Muscle of arm (tissue), 12 donors: ENCODE measurements around the gene TRAF7. TPM values are rescaled to one million over a fixed set of nuclear protein-coding genes. Genes with fewer than 3 reads are reported as not detected.
"Not testable (repeated sequence)": the region's sequence is repeated elsewhere in the genome, so short reads cannot be mapped to it uniquely, and the experiment has no call there.

Source experiments
- DNase-seq: peaks from one replicate; pipeline ENCODE4 v3.0.0-alpha.2; 2013
- polyA plus RNA-seq, 12 donors: library from polyadenylated mRNA; unstranded; fragments of 120-200 nt; gene quantifications; one replicate each; pipeline ENCODE4 v1.2.1, GENCODE V29; 2013; ENCODE audit not compliant: insufficient read length in 12 of 12

TRAF7 gene
- polyA plus RNA-seq, 12 donors, result 28.9 to 60.7 (median 45.0) TPM; not detected in 1

DNA sequence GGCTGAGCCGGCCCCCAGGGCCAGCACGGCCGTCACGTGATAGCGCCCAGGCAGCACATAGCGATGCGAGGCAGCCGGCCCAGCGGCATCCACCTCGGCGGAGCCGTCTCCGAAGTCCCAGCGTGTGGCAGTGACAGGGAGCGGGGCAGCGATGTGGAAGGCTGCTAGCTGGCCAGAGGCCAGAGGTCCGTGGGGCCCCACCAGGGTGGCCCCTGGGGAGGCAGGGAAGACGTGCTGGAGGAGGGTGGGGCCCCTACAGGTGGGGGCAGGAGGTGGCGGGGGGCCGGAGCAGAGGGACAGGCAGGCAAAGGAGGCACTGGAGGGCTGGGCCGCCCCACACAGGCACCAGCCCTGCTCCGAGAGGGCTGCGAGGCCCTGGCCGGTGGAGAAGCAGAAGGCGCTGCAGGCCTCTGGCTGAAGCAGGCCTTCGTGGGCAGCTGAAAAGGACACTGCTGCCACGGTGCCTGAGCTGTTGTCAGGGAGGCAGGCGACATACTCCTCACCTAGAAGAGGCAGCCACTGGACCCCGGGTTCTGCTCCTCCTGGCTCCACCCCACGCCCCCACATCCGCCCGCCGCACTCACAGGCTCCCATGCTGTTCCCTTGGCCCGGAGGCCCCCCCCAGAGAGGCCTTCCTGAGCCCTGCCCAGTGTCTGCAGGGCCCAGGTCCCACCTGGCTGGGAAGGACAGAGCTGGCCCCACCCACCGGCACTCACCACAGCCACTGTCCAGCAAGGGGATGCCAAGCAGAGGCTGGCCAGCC, 37.4 kb upstream of the TRAF7 start:
- DNase-seq, result not testable (repeated sequence)

DNA sequence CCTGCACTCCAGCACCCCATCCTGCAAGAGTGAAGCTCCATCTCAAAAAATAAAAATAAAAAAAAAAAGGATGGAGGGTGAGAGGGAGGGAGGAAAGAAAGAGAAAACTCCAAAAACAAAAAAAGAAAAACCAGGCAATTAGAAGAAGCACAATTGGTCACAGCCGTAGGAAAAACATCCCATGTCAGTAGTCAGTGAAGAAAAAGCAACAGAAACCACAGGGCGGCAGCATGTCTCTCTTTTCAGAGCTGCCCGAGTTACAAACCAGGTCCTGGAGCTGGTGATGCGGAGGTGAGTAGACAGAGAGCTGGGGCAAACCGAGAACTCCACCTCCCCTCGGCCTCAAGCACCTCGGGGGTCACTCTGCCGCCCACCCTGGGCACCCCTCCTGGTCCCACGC, 34.3 kb upstream of the TRAF7 start:
- peak; percentile 37 for DNase-seq

DNA sequence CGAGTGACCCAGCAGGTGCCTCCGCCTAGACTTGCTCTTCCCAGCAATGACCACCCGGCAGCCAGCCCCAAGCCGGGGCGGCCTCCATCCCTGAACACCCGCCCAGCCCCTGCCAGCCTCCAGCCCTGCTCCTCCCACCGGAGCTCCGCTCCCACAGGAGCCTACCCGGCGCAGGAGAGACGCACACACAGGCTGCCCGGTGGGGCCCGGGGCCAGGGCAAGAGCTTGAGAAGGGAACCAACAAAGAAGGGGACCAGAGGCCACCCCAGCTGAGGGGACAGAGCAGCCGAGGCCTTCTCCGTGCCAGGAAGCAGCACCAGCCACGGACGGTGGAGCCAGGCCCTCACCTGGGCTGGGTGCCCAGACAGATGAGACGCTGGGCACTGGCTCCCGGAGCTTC, 33.7 kb upstream of the TRAF7 start:
- DNase-seq, result no peak

DNA sequence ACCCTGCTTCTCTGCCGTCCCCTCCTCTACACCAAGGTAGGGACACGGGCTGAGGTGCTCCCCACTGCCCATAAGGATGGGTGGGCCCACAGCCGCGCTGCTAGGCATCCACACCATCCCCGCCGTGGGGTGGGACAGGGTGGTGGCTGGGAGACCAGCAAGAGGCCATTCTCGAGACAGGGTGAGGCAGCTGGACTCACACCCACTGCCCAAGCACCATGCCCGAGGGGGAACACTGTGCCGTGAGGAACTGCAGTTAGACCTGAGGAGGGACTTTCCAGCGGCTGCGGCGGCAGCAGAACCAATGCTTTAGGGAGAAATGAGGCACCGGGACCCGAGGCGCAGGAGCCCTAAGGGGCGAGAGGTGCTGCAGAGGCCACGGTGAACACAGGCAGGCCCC, 33.2 kb upstream of the TRAF7 start:
- DNase-seq, result no peak

DNA sequence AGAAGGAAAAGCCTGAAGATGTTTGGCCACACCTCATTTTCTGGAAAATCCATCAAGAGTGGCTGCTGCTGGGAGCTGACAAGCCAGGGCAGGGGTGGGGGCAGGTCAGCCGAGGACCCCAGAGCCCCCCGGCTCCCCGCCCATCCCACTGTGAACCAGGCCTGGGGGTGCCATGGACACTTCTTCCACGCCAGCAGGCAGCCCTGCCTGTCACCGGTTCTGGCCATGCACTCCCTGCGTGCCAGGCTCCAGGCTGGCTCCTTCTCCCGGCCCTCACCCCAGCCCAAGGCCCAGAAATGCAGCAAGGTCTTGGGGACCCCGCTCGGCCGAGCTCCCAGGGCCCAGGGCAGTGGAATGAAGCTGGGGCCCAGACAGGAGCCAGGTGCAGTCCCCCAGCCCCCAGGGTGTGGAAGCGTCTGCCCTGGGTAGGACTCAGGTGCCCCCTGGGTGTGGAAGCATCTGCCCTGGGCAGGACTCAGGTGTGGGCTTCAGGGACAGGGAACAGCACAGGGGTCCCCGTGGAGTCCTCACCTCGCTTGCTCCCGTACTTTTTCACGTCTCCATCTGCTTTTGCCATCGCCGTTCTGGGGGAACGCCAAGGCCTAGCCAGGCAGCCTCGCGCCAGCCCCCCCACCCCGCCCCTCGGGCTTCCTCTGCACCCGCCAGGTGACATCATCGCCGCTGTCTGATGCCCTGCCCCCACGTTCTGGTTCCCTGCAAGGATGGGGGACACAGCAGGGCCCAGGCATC, 32.5 kb upstream of the TRAF7 start:
- DNase-seq, result not testable (repeated sequence)

DNA sequence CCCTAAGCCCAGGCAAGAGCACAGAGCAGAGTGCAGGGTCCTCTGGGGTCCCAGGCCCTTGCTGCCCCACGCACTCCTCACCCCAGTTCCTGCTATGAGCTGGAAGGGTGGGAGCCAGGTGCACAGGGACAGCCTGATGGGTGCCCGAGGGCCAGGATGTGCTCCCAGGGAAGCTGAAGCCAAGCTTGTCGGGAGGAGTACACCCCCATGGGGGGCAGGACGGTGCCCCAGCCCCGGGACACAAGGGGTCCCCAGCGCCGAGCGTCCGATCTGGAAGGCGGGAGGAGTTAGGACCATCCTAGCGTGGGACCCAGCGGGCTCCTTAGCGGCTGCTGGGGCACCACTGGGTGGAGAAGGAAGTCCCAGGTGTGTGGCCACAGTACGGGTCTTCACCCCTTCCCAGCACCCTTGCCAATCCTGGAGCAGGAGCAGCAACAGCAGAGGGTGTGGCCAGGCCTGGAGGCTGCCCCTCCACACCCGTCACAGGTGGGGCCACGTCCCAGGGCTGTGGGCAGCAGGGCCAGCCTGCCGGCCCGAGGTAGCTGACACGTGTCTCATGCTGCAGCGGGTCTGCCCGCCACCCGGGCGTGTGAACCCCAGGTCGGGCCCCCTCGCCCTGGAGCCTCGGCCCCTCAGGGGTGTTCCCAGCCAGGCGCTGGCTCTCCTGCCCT, 31.7 kb upstream of the TRAF7 start:
- DNase-seq, result not testable (repeated sequence)

DNA sequence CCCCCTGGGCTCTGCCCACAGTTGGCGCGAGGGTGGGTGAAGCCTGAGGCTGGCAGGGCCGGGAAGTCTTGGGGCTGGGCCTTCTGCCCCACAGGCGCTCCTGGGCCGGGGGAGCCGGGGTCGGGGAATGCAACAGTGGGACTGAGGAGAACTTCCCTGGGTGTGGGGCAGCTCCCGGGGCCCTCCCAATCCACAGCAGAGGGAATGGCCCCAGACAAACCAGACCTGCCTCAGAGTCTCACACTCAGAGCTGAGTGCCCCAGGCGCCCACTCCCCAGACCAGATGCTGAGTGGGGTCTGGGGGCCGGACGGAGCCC, 31.2 kb upstream of the TRAF7 start:
- not testable (repeated sequence) for DNase-seq

DNA sequence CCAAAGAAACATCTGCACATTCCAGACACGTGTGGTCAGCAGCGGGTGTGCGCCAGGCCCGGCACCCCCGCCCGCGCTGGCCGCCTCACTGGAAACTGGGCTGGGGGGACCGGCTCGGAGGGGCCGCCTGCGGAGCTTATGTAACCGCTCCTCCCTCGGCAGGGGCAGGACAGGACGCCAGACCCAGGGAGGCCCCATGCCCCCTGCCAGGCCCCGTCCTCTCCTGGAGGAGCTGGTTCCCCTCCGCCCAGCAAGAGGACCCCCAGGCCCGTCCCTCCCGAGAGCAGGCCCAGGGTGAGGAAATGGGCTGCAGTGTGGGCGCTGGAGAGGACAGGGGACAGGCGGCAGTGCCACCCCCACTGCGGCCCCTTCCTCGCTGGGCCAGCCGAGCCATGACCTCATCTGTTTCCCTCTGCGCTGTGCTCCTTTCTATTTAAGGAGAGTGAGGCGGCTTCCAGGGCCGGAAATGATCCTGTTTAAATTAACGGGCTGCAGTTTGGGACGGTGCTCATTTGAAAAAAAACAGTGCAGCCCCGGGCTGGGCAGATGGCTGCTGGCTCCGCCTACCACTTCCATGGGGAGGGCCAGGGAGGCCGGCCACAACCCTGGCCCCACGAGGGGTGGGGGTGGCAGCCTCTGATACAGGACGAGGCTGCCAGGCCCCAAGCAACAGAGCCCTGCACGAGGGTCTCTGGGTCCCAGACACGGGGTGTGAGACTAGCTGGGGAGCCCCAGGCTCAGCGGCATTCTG, 30.7 kb upstream of the TRAF7 start:
- DNase-seq, result peak; percentile 80

DNA sequence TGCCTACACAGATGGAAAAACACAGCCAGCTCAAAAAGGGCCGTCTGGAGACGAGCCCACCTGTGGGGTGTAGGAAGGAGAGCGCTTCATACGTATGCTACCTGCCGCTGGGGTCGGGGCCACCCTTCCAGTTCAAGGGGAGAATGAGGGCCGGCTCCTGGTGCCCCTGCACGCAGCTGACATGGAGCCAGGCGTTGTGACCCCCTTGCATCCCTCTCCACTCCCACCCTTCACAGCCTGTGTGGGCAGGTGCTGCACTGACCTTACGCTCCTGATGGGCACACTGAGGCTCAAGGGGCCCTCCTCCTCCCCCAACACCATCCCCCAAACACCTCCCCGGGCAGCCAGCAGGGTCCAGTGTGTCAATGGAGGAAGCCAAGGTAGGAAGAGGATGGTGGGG, 30.0 kb upstream of the TRAF7 start:
- not testable (repeated sequence) for DNase-seq

DNA sequence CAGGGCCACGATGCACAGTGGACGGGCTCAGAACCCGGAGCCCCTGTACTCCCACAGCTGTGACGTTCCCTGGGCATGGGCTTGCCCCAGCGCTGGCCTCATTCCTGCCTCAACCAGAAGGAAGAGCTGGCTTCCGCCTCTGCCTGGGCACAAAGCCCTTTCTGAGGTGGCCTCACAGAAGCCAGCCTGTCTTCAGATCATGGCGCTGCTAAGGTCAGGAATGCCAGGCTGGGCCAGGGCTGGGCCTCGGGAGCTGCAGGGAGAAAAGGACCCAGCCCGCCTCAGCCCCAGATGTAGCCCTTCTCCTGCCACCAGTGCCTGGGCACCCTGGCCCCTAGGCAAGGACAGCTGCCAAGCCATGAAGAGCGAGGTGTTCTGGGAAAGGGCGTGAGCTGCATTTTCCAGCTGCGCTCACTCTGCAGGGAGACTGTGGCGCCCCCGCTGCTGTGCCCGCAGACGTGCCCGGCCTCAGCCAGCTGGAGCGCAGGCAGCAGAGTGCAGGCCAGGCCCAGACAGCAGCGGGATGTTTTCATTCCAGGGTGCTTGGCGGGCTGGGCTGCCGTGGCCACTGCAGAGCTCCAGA, 29.3 kb upstream of the TRAF7 start:
- not testable (repeated sequence) for DNase-seq

DNA sequence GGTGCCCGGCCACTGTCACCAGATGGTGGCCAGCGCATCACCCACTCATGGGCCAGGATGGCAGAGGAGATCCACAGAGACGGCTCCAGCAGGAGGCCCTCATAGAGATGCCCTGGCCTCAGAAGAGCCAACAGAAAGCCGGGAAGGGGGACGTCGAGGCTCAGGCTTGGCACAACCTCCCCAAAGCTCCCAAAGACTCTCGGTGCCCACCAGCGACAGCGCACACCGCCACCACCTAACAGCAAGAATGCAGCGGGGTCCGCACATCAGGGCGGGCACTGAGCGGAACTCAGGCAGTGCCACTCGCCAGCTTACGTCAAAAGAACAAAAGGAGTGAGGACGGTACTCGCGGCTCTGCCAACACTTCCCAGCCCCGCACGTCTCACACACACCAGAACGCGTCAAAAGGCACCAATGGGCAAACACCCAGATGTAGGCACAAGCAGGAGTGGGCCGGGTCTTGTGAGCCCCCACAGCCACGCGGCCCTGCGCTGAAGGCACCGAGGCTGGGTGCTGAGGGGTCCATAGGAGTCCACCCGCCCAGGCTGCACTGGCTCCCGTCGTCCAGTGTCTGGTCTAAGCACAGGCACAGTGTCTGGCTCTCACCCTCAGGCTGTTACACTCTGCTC, 28.5 kb upstream of the TRAF7 start:
- DNase-seq, result not testable (repeated sequence)

DNA sequence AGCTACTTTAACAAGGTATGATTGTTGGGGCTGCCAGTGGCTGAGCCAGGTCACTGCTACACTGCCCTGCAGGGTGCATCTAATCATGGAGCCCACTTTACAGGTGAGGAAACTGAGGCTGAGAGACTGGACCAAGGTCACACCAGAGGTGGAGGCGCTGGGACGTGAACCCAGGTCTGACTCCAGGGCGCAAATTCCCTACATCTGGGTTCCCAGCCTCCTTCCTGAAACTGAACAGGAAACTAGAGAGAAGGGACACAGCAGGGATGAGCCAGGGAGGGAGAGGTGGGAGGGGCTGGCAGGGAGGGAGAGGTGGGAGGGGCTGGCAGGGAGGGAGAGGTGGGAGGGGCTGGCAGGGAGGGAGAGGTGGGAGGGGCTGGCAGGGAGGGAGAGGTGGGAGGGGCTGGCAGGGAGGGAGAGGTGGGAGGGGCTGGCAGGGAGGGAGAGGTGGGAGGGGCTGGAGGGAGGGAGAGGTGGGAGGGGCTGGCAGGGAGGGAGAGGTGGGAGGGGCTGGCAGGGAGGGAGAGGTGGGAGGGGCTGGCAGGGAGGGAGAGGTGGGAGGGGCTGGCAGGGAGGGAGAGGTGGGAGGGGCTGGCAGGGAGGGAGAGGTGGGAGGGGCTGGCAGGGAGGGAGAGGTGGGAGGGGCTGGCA, 27.8 kb upstream of the TRAF7 start:
- DNase-seq, result not testable (repeated sequence)

DNA sequence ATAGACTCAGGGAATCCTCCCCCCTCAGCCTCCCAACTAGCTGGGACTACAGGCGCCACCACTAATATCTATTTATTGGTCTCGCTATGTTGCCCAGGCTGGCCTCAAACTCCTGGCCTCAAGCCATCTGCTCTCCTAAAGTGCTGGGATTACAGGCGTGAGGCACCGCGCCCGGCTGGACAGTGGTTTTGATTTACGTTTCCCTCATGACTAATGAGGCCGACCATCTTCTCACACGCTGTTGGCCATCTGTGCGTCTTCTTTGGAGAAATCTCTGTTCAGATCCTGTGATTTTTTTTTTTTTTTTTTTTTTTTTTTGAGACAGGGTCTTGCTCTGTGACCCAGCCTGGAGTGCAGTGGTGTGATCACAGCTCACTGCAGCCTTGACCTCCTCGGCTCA, 26.3 kb upstream of the TRAF7 start:
- not testable (repeated sequence) for DNase-seq

DNA sequence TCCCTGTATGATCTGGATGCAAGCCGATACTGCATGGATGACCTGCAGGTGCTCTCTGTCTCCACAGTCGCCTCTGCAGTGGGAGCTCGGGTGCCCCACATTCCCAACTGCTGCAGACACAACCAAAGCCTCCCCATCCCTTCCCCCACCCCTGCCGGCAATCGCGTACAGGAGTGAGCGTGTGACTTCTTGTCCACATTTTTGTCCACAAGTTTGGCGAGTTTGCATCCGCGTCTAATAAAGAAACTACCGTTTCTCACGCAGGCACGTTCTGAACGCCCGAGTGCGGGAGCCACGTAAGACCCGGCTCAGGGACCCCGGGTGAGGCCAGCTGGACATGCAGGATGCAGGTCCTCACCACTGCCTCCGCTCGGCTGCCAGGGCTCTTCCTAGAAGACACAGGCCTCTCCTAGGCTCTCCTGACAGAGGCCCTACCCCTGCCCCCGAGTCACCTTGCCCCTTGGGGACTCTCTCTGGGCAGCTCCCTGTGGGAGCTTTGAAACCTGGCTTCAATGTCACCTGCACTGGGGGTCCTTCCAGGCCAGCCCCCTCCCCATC, 25.6 kb upstream of the TRAF7 start:
- not testable (repeated sequence) for DNase-seq

DNA sequence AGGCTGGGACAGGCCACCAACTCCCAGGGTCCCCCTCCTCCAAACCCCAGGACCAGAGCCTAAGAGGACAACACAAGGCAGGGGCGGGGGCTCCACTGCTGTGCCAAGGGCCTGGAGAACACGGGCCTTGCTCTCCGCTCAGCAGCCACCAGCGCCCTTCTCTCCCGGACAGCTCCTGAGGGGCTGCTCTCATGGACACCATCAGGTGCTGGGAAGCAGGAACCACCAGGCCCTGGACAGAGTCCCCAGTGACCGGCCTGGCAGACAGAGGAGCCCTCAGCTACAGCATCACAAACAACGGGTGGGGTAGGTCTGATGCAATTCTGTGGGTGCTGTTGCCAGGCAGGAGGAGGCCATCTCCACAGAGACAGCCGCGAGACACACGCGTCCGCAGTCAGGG, 21.8 kb upstream of the TRAF7 start:
- DNase-seq, result not testable (repeated sequence)

DNA sequence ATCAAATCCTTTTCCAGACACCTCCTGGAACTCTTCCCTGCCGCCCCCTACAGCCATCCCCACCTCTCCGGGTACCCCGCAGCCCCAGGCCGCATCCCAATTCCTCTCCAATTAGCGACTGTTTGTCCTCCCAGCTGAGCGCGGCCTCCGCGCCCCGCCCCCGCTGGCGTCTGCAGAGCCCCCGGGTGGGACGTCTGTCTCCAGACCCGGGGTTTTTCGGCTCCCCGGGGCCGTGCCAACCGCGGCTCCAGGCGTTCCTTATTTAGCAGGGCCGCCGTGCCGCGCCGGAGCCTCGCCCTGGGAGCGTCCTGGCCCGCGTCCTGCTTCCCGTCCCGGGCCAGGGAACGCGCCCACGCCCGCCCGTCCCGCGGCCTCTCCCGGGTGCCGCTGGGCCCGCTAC, 20.5 kb upstream of the TRAF7 start:
- DNase-seq, result not testable (repeated sequence)

DNA sequence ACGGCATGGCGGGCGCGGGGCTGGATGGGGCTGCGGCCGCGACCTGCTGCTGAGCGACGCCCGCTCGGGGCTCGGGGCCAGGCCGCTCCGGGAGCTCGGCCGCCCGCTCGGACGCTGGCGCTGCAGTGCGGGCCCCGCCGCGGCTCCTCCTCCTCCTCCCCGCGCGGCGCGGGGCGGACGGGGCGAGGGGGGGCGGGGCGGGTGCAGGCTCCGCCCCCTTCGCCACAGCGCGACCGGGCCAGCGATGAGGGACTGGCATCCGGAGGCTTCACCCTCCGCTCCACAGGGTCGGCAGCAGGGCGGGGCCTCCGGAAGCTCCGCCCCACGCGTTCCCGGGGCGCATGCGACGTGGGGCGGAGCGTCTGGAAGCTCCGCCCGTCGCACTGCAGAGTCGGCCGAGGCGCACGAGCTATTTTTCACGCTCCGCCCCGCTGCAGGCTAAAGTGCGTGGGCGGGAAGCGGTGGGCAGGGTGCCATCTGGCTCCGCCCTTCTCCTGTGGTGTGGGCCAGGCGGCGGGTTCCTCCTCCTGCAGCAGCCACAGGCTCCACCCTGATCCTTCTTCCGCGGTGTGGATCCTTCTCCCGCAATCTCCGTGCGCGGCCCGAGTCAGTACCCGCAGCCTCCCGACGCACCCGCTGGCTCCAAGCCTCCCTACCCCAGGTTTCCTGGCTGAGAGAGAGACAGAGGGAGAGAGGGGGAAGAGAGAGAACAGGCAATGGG, 19.7 kb upstream of the TRAF7 start, which contains the start of gene PKD1:
Gene PKD1, minus strand, starts transcription at position 129 of the 721 bp plus-strand sequence. CDS start 209 bp downstream, outside the sequence.
- DNase-seq, result peak; percentile 94

DNA sequence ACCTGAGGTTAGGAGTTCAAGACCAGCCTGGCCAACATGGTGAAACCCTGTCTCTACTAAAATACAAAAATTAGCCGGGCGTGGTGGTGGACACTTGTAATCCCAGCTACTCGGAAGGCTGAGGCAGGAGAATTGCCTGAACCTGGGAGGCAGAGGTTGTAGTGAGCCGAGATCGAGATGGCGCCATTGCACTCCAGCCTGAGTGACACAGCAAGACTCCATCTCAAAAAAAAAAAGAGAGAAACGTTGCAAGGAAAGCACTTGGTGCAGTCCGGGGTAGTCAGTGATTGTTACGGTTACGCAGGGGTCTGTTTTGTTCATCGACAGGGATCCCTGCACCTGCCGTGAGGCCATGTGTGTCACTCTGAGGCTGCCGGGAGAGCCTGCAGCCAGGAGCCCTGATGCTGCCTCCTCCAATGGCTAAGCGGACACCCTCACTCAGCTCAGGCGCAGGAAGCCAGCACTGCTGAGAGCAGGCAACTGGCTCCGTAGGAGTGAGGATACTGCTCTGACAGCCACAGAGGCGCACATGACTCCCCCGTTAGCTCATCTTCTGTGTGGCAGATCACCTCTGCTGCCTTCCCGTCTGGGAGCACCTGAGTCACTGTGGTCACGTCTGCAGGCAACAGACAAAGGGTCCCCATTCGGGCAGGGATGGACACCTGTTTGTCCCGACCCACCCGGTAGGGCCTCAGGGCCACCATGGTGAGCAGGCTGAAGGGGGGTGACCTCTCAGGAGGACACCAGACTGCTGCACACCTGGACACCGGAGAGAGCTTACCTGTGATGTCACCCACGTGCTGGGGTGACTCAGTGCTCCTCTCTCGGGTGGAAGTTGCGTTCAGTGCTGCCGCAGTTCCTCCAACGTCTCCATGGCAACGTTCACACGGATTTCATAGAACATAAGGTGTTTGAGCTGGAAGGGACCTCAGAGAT, 12.4 kb upstream of the TRAF7 start:
- DNase-seq, result no peak
